OCI-LY1 (cell line): Measurements from ENCODE around the gene CTSS.

Experiments used
- H2AFZ ChIP-seq: fragments of 200-600 bp; sonication (generic), shearing (Covaris generic); 2 replicates; pipeline ENCODE4 v1.6.0; 2014; ENCODE audit warnings: antibody characterized with exemption, mild to moderate bottlenecking, low read length
- H3F3A ChIP-seq: fragments of 200-600 bp; sonication (generic), shearing (Covaris generic); 2 replicates; pipeline ENCODE4 v1.6.0; 2014; ENCODE audit warnings: mild to moderate bottlenecking, antibody characterized with exemption, low read length, moderate library complexity; ENCODE audit not compliant: insufficient read depth
- H3K27ac ChIP-seq: fragments of 200-600 bp; sonication (generic); 2 replicates; pipeline ENCODE4 v1.5.1; 2014; ENCODE audit warnings: low read length, mixed run types, mild to moderate bottlenecking, low read depth; ENCODE audit not compliant: poor library complexity, severe bottlenecking
- H3K27me3 ChIP-seq: fragments of 200-600 bp; sonication (generic); 2 replicates; pipeline ENCODE4 v1.6.0; 2014; ENCODE audit warnings: antibody characterized with exemption, mild to moderate bottlenecking, low read length, moderate library complexity; ENCODE audit not compliant: insufficient read depth
- H3K36me3 ChIP-seq: fragments of 200-600 bp; sonication (generic); 2 replicates; pipeline ENCODE4 v1.6.1; 2014; ENCODE audit warnings: mild to moderate bottlenecking, antibody characterized with exemption, low read length, moderate library complexity, mixed read lengths; ENCODE audit not compliant: insufficient read depth
- H3K4me1 ChIP-seq: fragments of 200-600 bp; sonication (generic); 2 replicates; pipeline ENCODE4 v1.5.1; 2014; ENCODE audit warnings: mild to moderate bottlenecking, low read length, moderate library complexity; ENCODE audit not compliant: insufficient read depth, severe bottlenecking
- H3K4me2 ChIP-seq: fragments of 200-600 bp; sonication (generic), shearing (Covaris generic); 2 replicates; pipeline ENCODE4 v1.6.1; 2014; ENCODE audit warnings: low read length
- H3K4me3 ChIP-seq: fragments of 200-600 bp; sonication (generic); 2 replicates; pipeline ENCODE4 v1.5.1; 2014; ENCODE audit warnings: low read length, low read depth, mild to moderate bottlenecking, mixed read lengths; ENCODE audit not compliant: poor library complexity, severe bottlenecking
- H3K79me2 ChIP-seq: fragments of 200-600 bp; shearing (Covaris generic); 2 replicates; pipeline ENCODE4 v1.6.1; 2016; ENCODE audit warnings: mixed run types, low read length, mixed read lengths; ENCODE audit not compliant: insufficient read depth
- H3K9ac ChIP-seq: fragments of 200-600 bp; sonication (generic), shearing (Covaris generic); 2 replicates; pipeline ENCODE4 v1.6.1; 2014; ENCODE audit warnings: mild to moderate bottlenecking, low read length, mixed read lengths
- H3K9me2 ChIP-seq: fragments of 200-600 bp; sonication (generic), shearing (Covaris generic); 2 replicates; pipeline ENCODE4 v1.6.1; 2014; ENCODE audit warnings: low read depth, mild to moderate bottlenecking, low read length, mixed read lengths
- H3K9me3 ChIP-seq: fragments of 200-600 bp; shearing (Covaris generic); 2 replicates; pipeline ENCODE4 v1.6.1; 2014; ENCODE audit warnings: low read length, mixed read lengths
- H4K20me1 ChIP-seq: fragments of 200-600 bp; sonication (generic), shearing (Covaris generic); 2 replicates; pipeline ENCODE4 v1.6.0; 2016; ENCODE audit warnings: mild to moderate bottlenecking, low read length; ENCODE audit not compliant: insufficient read depth
- CTCF ChIP-seq: fragments of 200-600 bp; sonication (generic), shearing (Covaris generic); IDR thresholded peaks from 2 replicates; pipeline ENCODE4 v1.5.1; 2017; ENCODE audit warnings: mild to moderate bottlenecking, antibody characterized with exemption, low read length, moderate library complexity, mixed read lengths
- EZH2 ChIP-seq: fragments of 200-600 bp; sonication (generic), shearing (Covaris generic); IDR thresholded peaks from 2 replicates; pipeline ENCODE4 v1.8.0; 2017; ENCODE audit warnings: borderline replicate concordance, mixed run types, mild to moderate bottlenecking, antibody characterized with exemption, low read length, moderate library complexity, mixed read lengths

Gene CTSS

GRCh38 chr1:150793221-150793620 is 27.6 kb upstream of the CTSS start:
- Histone ChIP-seq H3F3A (no peaks in the 10 kb centered on the region), H3K79me2 (no peaks in the 10 kb centered on the region), H3K9me2 (no peaks in the 10 kb centered on the region), H3K4me3 (no peak overlapping the region), H2AFZ (no peak overlapping the region), H3K27ac (no peak overlapping the region), H3K27me3 (no peaks in the 10 kb centered on the region), H3K4me2 (no peak overlapping the region), H3K9ac (no peak overlapping the region), H3K36me3 (no peaks in the 10 kb centered on the region; the same call in 1 of the 2 replicates), H3K4me1 (peaks cover 3% of the 10 kb centered on the region), H3K9me3 (no peaks in the 10 kb centered on the region), H4K20me1 (no peaks in the 10 kb centered on the region)
- no peak for TF ChIP-seq EZH2

GRCh38 chr1:150791585-150791984 is 26.0 kb upstream of the CTSS start:
- no peaks in the 10 kb centered on the region for H3K27me3 ChIP-seq
- no peaks in the 10 kb centered on the region for H4K20me1 ChIP-seq
- no peak overlapping the region for H3K4me2 ChIP-seq
- H3K36me3 ChIP-seq, result no peaks in the 10 kb centered on the region; the same call in 1 of the 2 replicates
- no peaks in the 10 kb centered on the region for H3K79me2 ChIP-seq
- no peak overlapping the region for H2AFZ ChIP-seq
- no peaks in the 10 kb centered on the region for H3K9me3 ChIP-seq
- no peaks in the 10 kb centered on the region for H3K9me2 ChIP-seq
- H3F3A ChIP-seq, result no peaks in the 10 kb centered on the region
- peaks cover 6% of the 10 kb centered on the region for H3K4me1 ChIP-seq
- H3K4me3 ChIP-seq, result no peak overlapping the region
- H3K9ac ChIP-seq, result no peak overlapping the region
- TF ChIP-seq EZH2, result no peak
- TF ChIP-seq CTCF, result no peak
- H3K27ac ChIP-seq, result no peak overlapping the region

- Histone ChIP-seq H3K4me2 (no peak overlapping the region), H2AFZ (no peak overlapping the region)
- no peak for TF ChIP-seq EZH2
- no peak for TF ChIP-seq CTCF
Measured at GRCh38 chr1:150789396-150789795, 23.8 kb upstream of the CTSS start.

DNA sequence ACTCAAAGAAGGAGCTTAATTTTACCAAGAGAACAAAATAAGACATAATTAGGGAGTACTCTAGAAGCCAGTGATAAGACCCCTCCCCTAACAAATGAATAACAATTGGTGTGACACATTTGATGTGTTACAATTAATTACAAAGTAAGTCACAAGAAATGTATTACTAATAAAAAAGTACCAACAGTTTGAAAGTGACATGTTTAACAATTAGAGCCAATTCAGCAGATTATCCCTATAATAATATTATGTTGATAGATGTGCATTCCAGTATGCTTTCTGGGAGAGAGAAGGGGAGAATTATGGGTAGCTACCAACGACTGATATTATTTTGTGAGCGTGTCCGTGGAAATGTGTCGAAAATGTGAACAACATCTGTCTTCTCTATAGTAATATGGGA is 23.4 kb upstream of the CTSS start:
- no peaks in the 10 kb centered on the region for H3K27me3 ChIP-seq
- no peaks in the 10 kb centered on the region for H3K9me3 ChIP-seq
- no peak overlapping the region for H3K4me2 ChIP-seq
- no peak overlapping the region for H2AFZ ChIP-seq
- H3K9me2 ChIP-seq, result no peaks in the 10 kb centered on the region
- no peaks in the 10 kb centered on the region for H3F3A ChIP-seq
- H3K4me1 ChIP-seq, result peaks cover 6% of the 10 kb centered on the region
- H4K20me1 ChIP-seq, result no peaks in the 10 kb centered on the region
- no peak overlapping the region for H3K27ac ChIP-seq
- no peaks in the 10 kb centered on the region for H3K79me2 ChIP-seq
- no peak overlapping the region for H3K9ac ChIP-seq
- H3K4me3 ChIP-seq, result no peak overlapping the region
- H3K36me3 ChIP-seq, result no peaks in the 10 kb centered on the region
- TF ChIP-seq CTCF, result no peak
- TF ChIP-seq EZH2, result no peak

More at GRCh38 chr1:150789396-150789795, 23.8 kb upstream of the CTSS start:
- Histone ChIP-seq H3F3A (no peaks in the 10 kb centered on the region), H3K4me3 (no peak overlapping the region), H3K79me2 (no peaks in the 10 kb centered on the region), H3K4me1 (peaks cover 6% of the 10 kb centered on the region), H3K27me3 (no peaks in the 10 kb centered on the region), H3K9me2 (no peaks in the 10 kb centered on the region), H3K27ac (no peak overlapping the region), H4K20me1 (no peaks in the 10 kb centered on the region), H3K36me3 (no peaks in the 10 kb centered on the region), H3K9ac (no peak overlapping the region), H3K9me3 (no peaks in the 10 kb centered on the region)
